Measurements from ENCODE around the gene TKT.

DNA sequence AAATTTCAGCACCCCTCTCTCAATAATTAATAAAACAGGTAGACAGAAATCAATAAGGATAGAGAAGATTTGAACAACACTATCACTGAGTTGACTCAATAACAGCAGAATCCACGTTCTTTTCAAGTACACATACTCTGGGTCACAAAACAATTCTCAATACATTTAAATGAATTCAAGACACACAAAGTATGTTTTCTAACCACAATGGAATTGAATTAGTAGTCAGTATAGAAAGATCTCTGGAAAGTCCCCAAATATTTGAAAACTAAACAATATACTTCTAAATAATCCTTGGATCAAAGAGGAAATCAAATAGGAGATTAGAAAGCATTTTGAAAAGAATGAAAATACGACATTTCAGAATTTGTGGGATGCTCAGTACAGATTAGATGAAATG is 40.0 kb downstream of the TKT start:
- TF ChIP-seq, protein P1, sequence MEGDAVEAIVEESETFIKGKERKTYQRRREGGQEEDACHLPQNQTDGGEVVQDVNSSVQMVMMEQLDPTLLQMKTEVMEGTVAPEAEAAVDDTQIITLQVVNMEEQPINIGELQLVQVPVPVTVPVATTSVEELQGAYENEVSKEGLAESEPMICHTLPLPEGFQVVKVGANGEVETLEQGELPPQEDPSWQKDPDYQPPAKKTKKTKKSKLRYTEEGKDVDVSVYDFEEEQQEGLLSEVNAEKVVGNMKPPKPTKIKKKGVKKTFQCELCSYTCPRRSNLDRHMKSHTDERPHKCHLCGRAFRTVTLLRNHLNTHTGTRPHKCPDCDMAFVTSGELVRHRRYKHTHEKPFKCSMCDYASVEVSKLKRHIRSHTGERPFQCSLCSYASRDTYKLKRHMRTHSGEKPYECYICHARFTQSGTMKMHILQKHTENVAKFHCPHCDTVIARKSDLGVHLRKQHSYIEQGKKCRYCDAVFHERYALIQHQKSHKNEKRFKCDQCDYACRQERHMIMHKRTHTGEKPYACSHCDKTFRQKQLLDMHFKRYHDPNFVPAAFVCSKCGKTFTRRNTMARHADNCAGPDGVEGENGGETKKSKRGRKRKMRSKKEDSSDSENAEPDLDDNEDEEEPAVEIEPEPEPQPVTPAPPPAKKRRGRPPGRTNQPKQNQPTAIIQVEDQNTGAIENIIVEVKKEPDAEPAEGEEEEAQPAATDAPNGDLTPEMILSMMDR (IDR thresholded peaks at IDR 0.05; ENCODE audit: insufficient read depth, low read length) = no peak
- TF ChIP-seq, protein P2, sequence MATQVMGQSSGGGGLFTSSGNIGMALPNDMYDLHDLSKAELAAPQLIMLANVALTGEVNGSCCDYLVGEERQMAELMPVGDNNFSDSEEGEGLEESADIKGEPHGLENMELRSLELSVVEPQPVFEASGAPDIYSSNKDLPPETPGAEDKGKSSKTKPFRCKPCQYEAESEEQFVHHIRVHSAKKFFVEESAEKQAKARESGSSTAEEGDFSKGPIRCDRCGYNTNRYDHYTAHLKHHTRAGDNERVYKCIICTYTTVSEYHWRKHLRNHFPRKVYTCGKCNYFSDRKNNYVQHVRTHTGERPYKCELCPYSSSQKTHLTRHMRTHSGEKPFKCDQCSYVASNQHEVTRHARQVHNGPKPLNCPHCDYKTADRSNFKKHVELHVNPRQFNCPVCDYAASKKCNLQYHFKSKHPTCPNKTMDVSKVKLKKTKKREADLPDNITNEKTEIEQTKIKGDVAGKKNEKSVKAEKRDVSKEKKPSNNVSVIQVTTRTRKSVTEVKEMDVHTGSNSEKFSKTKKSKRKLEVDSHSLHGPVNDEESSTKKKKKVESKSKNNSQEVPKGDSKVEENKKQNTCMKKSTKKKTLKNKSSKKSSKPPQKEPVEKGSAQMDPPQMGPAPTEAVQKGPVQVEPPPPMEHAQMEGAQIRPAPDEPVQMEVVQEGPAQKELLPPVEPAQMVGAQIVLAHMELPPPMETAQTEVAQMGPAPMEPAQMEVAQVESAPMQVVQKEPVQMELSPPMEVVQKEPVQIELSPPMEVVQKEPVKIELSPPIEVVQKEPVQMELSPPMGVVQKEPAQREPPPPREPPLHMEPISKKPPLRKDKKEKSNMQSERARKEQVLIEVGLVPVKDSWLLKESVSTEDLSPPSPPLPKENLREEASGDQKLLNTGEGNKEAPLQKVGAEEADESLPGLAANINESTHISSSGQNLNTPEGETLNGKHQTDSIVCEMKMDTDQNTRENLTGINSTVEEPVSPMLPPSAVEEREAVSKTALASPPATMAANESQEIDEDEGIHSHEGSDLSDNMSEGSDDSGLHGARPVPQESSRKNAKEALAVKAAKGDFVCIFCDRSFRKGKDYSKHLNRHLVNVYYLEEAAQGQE (IDR thresholded peaks at IDR 0.05; ENCODE audit: insufficient replicate concordance, low read depth) = no peak

Measured in HL-60 (cell line).